GM21825 (cell line): Measurements from ENCODE around the gene PHF2.

ENCODE experiments used
- ATAC-seq: cut with Tn5 transposase; IDR thresholded peaks from one replicate; pipeline ENCODE4 v1.9.1; 2021; ENCODE audit warnings: mild to moderate bottlenecking, moderate library complexity; ENCODE audit not compliant: unreplicated experiment

The PHF2 gene

GRCh38 chr9:93676310-93677047 is 100.1 kb downstream of the PHF2 start:
- ATAC-seq: no peak

- ATAC-seq: no peak
These were observed 100.7 kb downstream of the PHF2 start for GRCh38 chr9:93677048-93677571.

- no peak for ATAC-seq
These were observed 101.3 kb downstream of the PHF2 start for GRCh38 chr9:93677641-93678136.

- no peak for ATAC-seq
These were observed 102.0 kb downstream of the PHF2 start for GRCh38 chr9:93678199-93679019.

GRCh38 chr9:93679536-93680442 is 103.4 kb downstream of the PHF2 start:
- ATAC-seq: no peak

GRCh38 chr9:93680443-93681268 is 104.3 kb downstream of the PHF2 start:
- ATAC-seq: no peak

- no peak for ATAC-seq
These were observed 105.1 kb downstream of the PHF2 start for GRCh38 chr9:93681269-93682154.

- no peak for ATAC-seq
These were observed 106.0 kb downstream of the PHF2 start for GRCh38 chr9:93682155-93682968.

GRCh38 chr9:93683331-93684134 is 107.1 kb downstream of the PHF2 start:
- no peak for ATAC-seq

GRCh38 chr9:93684161-93684765 is 107.9 kb downstream of the PHF2 start:
- ATAC-seq: no peak

- ATAC-seq: no peak
These were observed 108.6 kb downstream of the PHF2 start for GRCh38 chr9:93684806-93685543.

GRCh38 chr9:93686127-93686879 is 109.9 kb downstream of the PHF2 start:
- no peak for ATAC-seq

- no peak for ATAC-seq
These were observed 110.5 kb downstream of the PHF2 start for GRCh38 chr9:93686880-93687236.

GRCh38 chr9:93690618-93691017 is 114.2 kb downstream of the PHF2 start:
- no peak for ATAC-seq

- ATAC-seq: no peak
These were observed 116.7 kb downstream of the PHF2 start for GRCh38 chr9:93693129-93693528.
